Medulla oblongata (tissue), 1 donor: ENCODE data around the gene DNM3.

Experiments
- DNase-seq: peaks from one replicate; pipeline ENCODE4 v3.0.0-alpha.2; 2015; ENCODE audit errors: extremely low spot score

Gene DNM3

GRCh38 chr1:171973421-171973820, 132.1 kb downstream of the DNM3 start:
- no peak for DNase-seq

- no peak for DNase-seq
These were observed 140.0 kb downstream of the DNM3 start for GRCh38 chr1:171981303-171981702.

- DNase-seq: peak; percentile 54
These were observed 142.3 kb downstream of the DNM3 start for GRCh38 chr1:171983584-171983983.

GRCh38 chr1:171984262-171984661, 143.0 kb downstream of the DNM3 start:
- peak; percentile 53 for DNase-seq

- DNase-seq: peak; percentile 66
These were observed 143.7 kb downstream of the DNM3 start for GRCh38 chr1:171984850-171985485.

GRCh38 chr1:171985639-171986038, 144.3 kb downstream of the DNM3 start:
- DNase-seq: peak; percentile 61

GRCh38 chr1:171988243-171988885, 147.1 kb downstream of the DNM3 start:
- no peak for DNase-seq

- DNase-seq: no peak
These were observed 149.1 kb downstream of the DNM3 start for GRCh38 chr1:171990371-171990770.

- DNase-seq: no peak
These were observed 153.0 kb downstream of the DNM3 start for GRCh38 chr1:171994293-171994692.

- no peak for DNase-seq
These were observed 154.3 kb downstream of the DNM3 start for GRCh38 chr1:171995573-171995972.

- DNase-seq: no peak
These were observed 156.6 kb downstream of the DNM3 start for GRCh38 chr1:171997936-171998335.

- no peak for DNase-seq
These were observed 157.4 kb downstream of the DNM3 start for GRCh38 chr1:171998711-171999110.

GRCh38 chr1:171999756-172000155, 158.5 kb downstream of the DNM3 start:
- no peak for DNase-seq

GRCh38 chr1:172001288-172001687, 160.0 kb downstream of the DNM3 start:
- DNase-seq: no peak

GRCh38 chr1:172002725-172003345, 161.5 kb downstream of the DNM3 start:
- DNase-seq: peak; percentile 86

- DNase-seq: no peak
These were observed 162.7 kb downstream of the DNM3 start for GRCh38 chr1:172003766-172004530.

- DNase-seq: no peak
These were observed 163.4 kb downstream of the DNM3 start for GRCh38 chr1:172004671-172005070.

GRCh38 chr1:172005856-172006255, 164.6 kb downstream of the DNM3 start:
- no peak for DNase-seq

GRCh38 chr1:172006660-172007059, 165.4 kb downstream of the DNM3 start:
- no peak for DNase-seq

- DNase-seq: no peak
These were observed 177.5 kb downstream of the DNM3 start for GRCh38 chr1:172018727-172019311.

- no peak for DNase-seq
These were observed 178.7 kb downstream of the DNM3 start for GRCh38 chr1:172019976-172020375.

- DNase-seq: no peak
These were observed 183.2 kb downstream of the DNM3 start for GRCh38 chr1:172024516-172024915.
